Keratinocyte (primary cell): ENCODE measurements around the gene BPTF. TPM values are rescaled to one million over a fixed set of nuclear protein-coding genes. Genes with fewer than 3 reads are reported as not detected.

Experiments used
- DNase-seq: peaks from one replicate; pipeline ENCODE4 v3.0.0-alpha.2; 2011; ENCODE audit warnings: low read depth, missing footprints, low spot score
- FAIRE-seq: peaks from 2 replicates; lab custom pipeline; 2011; peaks lifted over from hg19 to GRCh38; lab: Jason Lieb, UNC
- H2AFZ ChIP-seq: 2 replicates; pipeline ENCODE4 v1.6.0; 2012; ENCODE audit warnings: low read length, control low read depth, inconsistent platforms; ENCODE audit not compliant: control insufficient read depth
- H3K27ac ChIP-seq: 2 replicates; pipeline ENCODE4 v1.5.1; 2011; ENCODE audit warnings: low read length; ENCODE audit not compliant: control insufficient read depth, insufficient read depth
- H3K27me3 ChIP-seq: 3 replicates; pipeline ENCODE4 v1.6.0; 2011; ENCODE audit warnings: low read length; ENCODE audit not compliant: control insufficient read depth, insufficient read depth; ENCODE audit errors: extremely low read depth
- H3K36me3 ChIP-seq, 2 experiments: 2 replicates in 1 of 2; 3 replicates in 1 of 2; pipeline ENCODE4 v1.5.1; 2011; ENCODE audit warnings: low read length in 2 of 2, mild to moderate bottlenecking in 1 of 2; ENCODE audit not compliant: control insufficient read depth in 2 of 2, insufficient read depth in 2 of 2; ENCODE audit errors: extremely low read depth in 1 of 2
- H3K4me1 ChIP-seq: 3 replicates; pipeline ENCODE4 v1.5.1; 2011; ENCODE audit warnings: low read length; ENCODE audit not compliant: control insufficient read depth, insufficient read depth; ENCODE audit errors: extremely low read depth
- H3K4me2 ChIP-seq: 3 replicates; pipeline ENCODE4 v1.6.0; 2011; ENCODE audit warnings: low read depth, low read length; ENCODE audit not compliant: control insufficient read depth, insufficient read depth; ENCODE audit errors: extremely low read depth
- H3K4me3 ChIP-seq, 3 experiments: fragments of 200-600 bp in 1 of 3; sonication (generic) in 1 of 3; 2 replicates in 2 of 3; 3 replicates in 1 of 3; pipeline ENCODE4 v1.5.1; 2011 to 2016; ENCODE audit warnings: low read length in 3 of 3, mild to moderate bottlenecking in 3 of 3, control low read depth in 2 of 3, inconsistent platforms in 1 of 3, low read depth in 1 of 3, mixed read lengths in 1 of 3, mixed run types in 1 of 3, moderate library complexity in 1 of 3; ENCODE audit not compliant: control insufficient read depth in 2 of 3, insufficient read depth in 2 of 3; ENCODE audit errors: extremely low read depth in 1 of 3
- H3K79me2 ChIP-seq: 2 replicates; pipeline ENCODE4 v1.6.0; 2012; ENCODE audit warnings: low read length; ENCODE audit not compliant: control insufficient read depth, insufficient read depth
- H3K9ac ChIP-seq: 3 replicates; pipeline ENCODE4 v1.6.0; 2011; ENCODE audit warnings: low read length; ENCODE audit not compliant: control insufficient read depth, insufficient read depth; ENCODE audit errors: extremely low read depth
- H3K9me1 ChIP-seq: 3 replicates; pipeline ENCODE4 v1.6.0; 2011; ENCODE audit warnings: low read length; ENCODE audit not compliant: control insufficient read depth, insufficient read depth; ENCODE audit errors: extremely low read depth
- H3K9me3 ChIP-seq: 2 replicates; pipeline ENCODE4 v1.5.1; 2012; ENCODE audit warnings: low read depth, low read length; ENCODE audit not compliant: control insufficient read depth
- H4K20me1 ChIP-seq: 3 replicates; pipeline ENCODE4 v1.6.0; 2011; ENCODE audit warnings: low read length; ENCODE audit not compliant: control insufficient read depth, insufficient read depth; ENCODE audit errors: extremely low read depth
- EZH2 ChIP-seq: IDR thresholded peaks from one replicate; pipeline ENCODE4 v1.6.1; 2012; ENCODE audit warnings: inconsistent platforms, mild to moderate bottlenecking, low read length, moderate library complexity
- dilution Hi-C: fragments of 300-500 bp; cut with MboI; formaldehyde crosslinking; loops from one replicate; pipeline ENCODE4 v1.7.0; 2020; ENCODE audit warnings: low sequenced_read_pairs; ENCODE audit not compliant: extremely low pct_ligation_motif_present
- polyA plus RNA-seq, 5 experiments: library from polyadenylated mRNA; depleted of rRNA in 3 of 5; stranded (reverse) in 3 of 5; stranded (forward) in 1 of 5; unstranded in 1 of 5; fragments of >200 nt; gene quantifications; 1 replicate in 1 of 5; 2 replicates in 3 of 5; 3 replicates in 1 of 5; pipeline versions ENCODE4 v1.2.1 to v1.2.3, GENCODE V29; 2011 to 2012; ENCODE audit warnings: missing spikeins in 2 of 5, low read depth in 1 of 5, low replicate concordance in 1 of 5
- TF ChIP-seq, protein P1 (sequence below), 3 experiments: IDR thresholded peaks in 1 of 3; conservative IDR thresholded peaks in 1 of 3; optimal IDR thresholded peaks in 1 of 3; 2 replicates in 2 of 3; 3 replicates in 1 of 3; pipeline versions ENCODE3 to v1.5.1; 2011; ENCODE audit warnings: low read length in 3 of 3, mild to moderate bottlenecking in 3 of 3, moderate library complexity in 2 of 3, control low read depth in 1 of 3, inconsistent platforms in 1 of 3; ENCODE audit not compliant: insufficient read depth in 2 of 3; ENCODE audit errors: extremely low read depth in 1 of 3

The BPTF gene
- polyA plus RNA-seq, 1 donor (not counting 4 experiments of a cell fraction or from before 2014, with no cell fraction given): 28.3 TPM

DNA sequence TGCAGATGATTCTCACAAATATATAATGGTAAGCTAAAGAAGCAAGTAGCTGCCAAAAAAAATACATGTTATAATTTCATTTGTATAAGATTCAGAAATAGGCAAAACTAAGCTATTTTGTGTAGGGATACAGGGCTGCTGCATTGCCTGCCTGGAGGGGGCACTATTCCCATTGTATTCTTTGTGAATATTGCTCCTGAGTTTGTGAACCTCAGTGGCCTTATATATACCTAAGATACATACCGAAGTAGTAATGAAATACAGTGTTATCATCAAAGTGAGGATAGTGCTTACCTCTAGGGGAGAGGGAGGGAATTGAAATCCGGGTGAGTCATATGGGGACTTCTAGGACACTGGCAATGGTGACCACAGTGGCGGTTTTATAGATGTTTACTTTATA is 117.5 kb downstream of the BPTF start:
- H3K27me3 ChIP-seq: no peaks in the 10 kb centered on the region
- TF ChIP-seq, protein P1, sequence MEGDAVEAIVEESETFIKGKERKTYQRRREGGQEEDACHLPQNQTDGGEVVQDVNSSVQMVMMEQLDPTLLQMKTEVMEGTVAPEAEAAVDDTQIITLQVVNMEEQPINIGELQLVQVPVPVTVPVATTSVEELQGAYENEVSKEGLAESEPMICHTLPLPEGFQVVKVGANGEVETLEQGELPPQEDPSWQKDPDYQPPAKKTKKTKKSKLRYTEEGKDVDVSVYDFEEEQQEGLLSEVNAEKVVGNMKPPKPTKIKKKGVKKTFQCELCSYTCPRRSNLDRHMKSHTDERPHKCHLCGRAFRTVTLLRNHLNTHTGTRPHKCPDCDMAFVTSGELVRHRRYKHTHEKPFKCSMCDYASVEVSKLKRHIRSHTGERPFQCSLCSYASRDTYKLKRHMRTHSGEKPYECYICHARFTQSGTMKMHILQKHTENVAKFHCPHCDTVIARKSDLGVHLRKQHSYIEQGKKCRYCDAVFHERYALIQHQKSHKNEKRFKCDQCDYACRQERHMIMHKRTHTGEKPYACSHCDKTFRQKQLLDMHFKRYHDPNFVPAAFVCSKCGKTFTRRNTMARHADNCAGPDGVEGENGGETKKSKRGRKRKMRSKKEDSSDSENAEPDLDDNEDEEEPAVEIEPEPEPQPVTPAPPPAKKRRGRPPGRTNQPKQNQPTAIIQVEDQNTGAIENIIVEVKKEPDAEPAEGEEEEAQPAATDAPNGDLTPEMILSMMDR (optimal IDR thresholded peaks at IDR 0.05 in 1 of 3, IDR thresholded peaks at IDR 0.05 in 1 of 3, conservative IDR thresholded peaks at IDR 0.05 in 1 of 3; ENCODE audit: extremely low read depth in 1 of 3, insufficient read depth in 2 of 3, low read length in 3 of 3): peak in 2 of 3 experiments; percentile 45 to 53
- TF ChIP-seq EZH2: no peak
- dilution Hi-C loops: no loop called here
- no peaks in the 10 kb centered on the region for H4K20me1 ChIP-seq
- no peaks in the 10 kb centered on the region for H3K9me1 ChIP-seq
- H3K4me1 ChIP-seq: no peaks in the 10 kb centered on the region
- no peak overlapping the region for H3K9ac ChIP-seq
- no peak overlapping the region for H3K4me3 ChIP-seq
- no peaks in the 10 kb centered on the region for H3K9me3 ChIP-seq
- no peak overlapping the region for H3K27ac ChIP-seq
- no peak overlapping the region for H2AFZ ChIP-seq
- no peak for DNase-seq
- no peak overlapping the region for H3K4me2 ChIP-seq
- peaks cover 10 to 16% of the 10 kb centered on the region in 2 experiments for H3K36me3 ChIP-seq
- no peak for FAIRE-seq
- H3K79me2 ChIP-seq: no peaks in the 10 kb centered on the region

DNA sequence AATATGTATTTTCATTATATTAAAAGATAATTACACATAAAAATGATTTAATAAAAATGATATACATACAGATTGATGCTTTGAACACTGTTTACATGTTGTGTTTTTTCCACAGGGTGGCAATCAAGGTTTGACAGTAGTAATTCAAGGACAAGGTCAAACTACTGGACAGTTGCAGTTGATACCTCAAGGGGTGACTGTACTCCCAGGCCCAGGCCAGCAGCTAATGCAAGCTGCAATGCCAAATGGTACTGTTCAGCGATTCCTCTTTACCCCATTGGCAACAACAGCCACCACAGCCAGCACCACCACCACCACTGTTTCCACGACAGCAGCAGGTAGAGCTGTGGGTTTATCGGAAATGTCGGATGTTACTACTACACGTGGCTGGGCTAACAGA is 118.7 kb downstream of the BPTF start:
- Histone ChIP-seq H3K36me3 (peaks cover 13 to 16% of the 10 kb centered on the region in 2 experiments), H3K4me1 (no peaks in the 10 kb centered on the region), H3K27me3 (no peaks in the 10 kb centered on the region), H4K20me1 (no peaks in the 10 kb centered on the region), H3K27ac (no peak overlapping the region), H3K9ac (no peak overlapping the region), H3K79me2 (no peaks in the 10 kb centered on the region), H2AFZ (no peak overlapping the region), H3K9me3 (no peaks in the 10 kb centered on the region), H3K4me3 (no peak overlapping the region), H3K4me2 (no peak overlapping the region), H3K9me1 (no peaks in the 10 kb centered on the region)
- DNase-seq: no peak
- TF ChIP-seq, protein P1 (optimal IDR thresholded peaks at IDR 0.05 in 1 of 3, IDR thresholded peaks at IDR 0.05 in 1 of 3, conservative IDR thresholded peaks at IDR 0.05 in 1 of 3; ENCODE audit: extremely low read depth in 1 of 3, insufficient read depth in 2 of 3, low read length in 3 of 3): no peak
- TF ChIP-seq EZH2: no peak
- no peak for FAIRE-seq
- dilution Hi-C loops: no loop called here
